Trophoblast cell (in vitro differentiated cells and primary cell): ENCODE results near the gene AAK1.

Experiments
- DNase-seq, 2 donors: peaks; one replicate each; pipeline ENCODE4 v3.0.0-alpha.2; 2016
- H2AFZ ChIP-seq: 2 replicates; pipeline ENCODE4 v1.6.1; 2013; ENCODE audit warnings: low read length, moderate library complexity, mild to moderate bottlenecking; ENCODE audit not compliant: insufficient read depth, poor library complexity
- H2AK5ac ChIP-seq: 2 replicates; pipeline ENCODE4 v1.6.1; 2013; ENCODE audit warnings: mild to moderate bottlenecking, low read length
- H2BK120ac ChIP-seq: 2 replicates; pipeline ENCODE4 v1.6.1; 2013; ENCODE audit warnings: low read length, mild to moderate bottlenecking, moderate library complexity; ENCODE audit not compliant: insufficient read depth, poor library complexity
- H2BK12ac ChIP-seq: 2 replicates; pipeline ENCODE4 v1.6.1; 2013; ENCODE audit warnings: mild to moderate bottlenecking, low read length, moderate library complexity
- H2BK5ac ChIP-seq: 2 replicates; pipeline ENCODE4 v1.6.1; 2013; ENCODE audit warnings: low read length, low read depth, moderate library complexity, mild to moderate bottlenecking; ENCODE audit not compliant: poor library complexity
- H3K14ac ChIP-seq: 2 replicates; pipeline ENCODE4 v1.6.1; 2013; ENCODE audit warnings: mild to moderate bottlenecking, low read length
- H3K18ac ChIP-seq: 2 replicates; pipeline ENCODE4 v1.6.1; 2013; ENCODE audit warnings: mild to moderate bottlenecking, low read length
- H3K23ac ChIP-seq: 2 replicates; pipeline ENCODE4 v1.6.1; 2013; ENCODE audit warnings: low read length
- H3K27ac ChIP-seq: 2 replicates; pipeline ENCODE4 v1.5.1; 2013; ENCODE audit warnings: low read depth, mild to moderate bottlenecking, inconsistent platforms, low read length, moderate library complexity
- H3K27me3 ChIP-seq: 2 replicates; pipeline ENCODE4 v1.6.1; 2013; ENCODE audit warnings: inconsistent platforms, mild to moderate bottlenecking, low read length, moderate library complexity; ENCODE audit not compliant: insufficient read depth
- H3K36me3 ChIP-seq, 2 experiments: 1 replicate in 1 of 2; 2 replicates in 1 of 2; pipeline ENCODE4 v1.6.1; 2013; ENCODE audit warnings: low read length in 2 of 2, mild to moderate bottlenecking in 2 of 2, moderate library complexity in 1 of 2; ENCODE audit not compliant: insufficient read depth in 2 of 2, control insufficient read depth in 1 of 2
- H3K4ac ChIP-seq: 2 replicates; pipeline ENCODE4 v1.6.1; 2013; ENCODE audit warnings: low read depth, mild to moderate bottlenecking, low read length, moderate library complexity
- H3K4me1 ChIP-seq, 2 experiments: 1 replicate in 1 of 2; 2 replicates in 1 of 2; pipeline ENCODE4 v1.6.1; 2013; ENCODE audit warnings: low read length in 2 of 2, mild to moderate bottlenecking in 2 of 2, moderate library complexity in 1 of 2; ENCODE audit not compliant: insufficient read depth in 2 of 2, control insufficient read depth in 1 of 2
- H3K4me2 ChIP-seq: 2 replicates; pipeline ENCODE4 v1.6.1; 2013; ENCODE audit warnings: inconsistent platforms, mild to moderate bottlenecking, low read length, moderate library complexity
- H3K4me3 ChIP-seq: 2 replicates; pipeline ENCODE4 v1.5.1; 2013; ENCODE audit warnings: mild to moderate bottlenecking, low read depth, low read length, inconsistent platforms
- H3K79me1 ChIP-seq: one replicate; pipeline ENCODE4 v1.6.1; 2013; ENCODE audit warnings: low read length
- H3K79me2 ChIP-seq: 2 replicates; pipeline ENCODE4 v1.6.1; 2013; ENCODE audit warnings: low read length, mild to moderate bottlenecking; ENCODE audit not compliant: control insufficient read depth, insufficient read depth, poor library complexity
- H3K9ac ChIP-seq: 2 replicates; pipeline ENCODE4 v1.6.1; 2013; ENCODE audit warnings: mild to moderate bottlenecking, low read length
- H3K9me3 ChIP-seq: 2 replicates; pipeline ENCODE4 v1.6.1; 2013; ENCODE audit warnings: low read depth, mild to moderate bottlenecking, control low read depth, inconsistent platforms, low read length; ENCODE audit not compliant: insufficient read depth
- H4K12ac ChIP-seq: 2 replicates; pipeline ENCODE4 v1.6.1; 2013; ENCODE audit warnings: low read depth, mild to moderate bottlenecking, low read length, moderate library complexity
- H4K8ac ChIP-seq: 2 replicates; pipeline ENCODE4 v1.6.1; 2013; ENCODE audit warnings: low read depth, mild to moderate bottlenecking, low read length, moderate library complexity
- H4K91ac ChIP-seq: one replicate; pipeline ENCODE4 v1.6.1; 2013; ENCODE audit warnings: low read depth, mild to moderate bottlenecking, low read length, moderate library complexity
- WGBS: extraction: QIAGEN DNeasy Blood & Tissue Kit; methylation state at CpG from one replicate; pipeline ENCODE4 v1.1.7; 2013; ENCODE audit warnings: missing lambda C conversion rate; ENCODE audit not compliant: insufficient read length, insufficient coverage; ENCODE audit errors: extremely low coverage; 5-methylcytosine and 5-hydroxymethylcytosine counted together

Gene AAK1

DNA sequence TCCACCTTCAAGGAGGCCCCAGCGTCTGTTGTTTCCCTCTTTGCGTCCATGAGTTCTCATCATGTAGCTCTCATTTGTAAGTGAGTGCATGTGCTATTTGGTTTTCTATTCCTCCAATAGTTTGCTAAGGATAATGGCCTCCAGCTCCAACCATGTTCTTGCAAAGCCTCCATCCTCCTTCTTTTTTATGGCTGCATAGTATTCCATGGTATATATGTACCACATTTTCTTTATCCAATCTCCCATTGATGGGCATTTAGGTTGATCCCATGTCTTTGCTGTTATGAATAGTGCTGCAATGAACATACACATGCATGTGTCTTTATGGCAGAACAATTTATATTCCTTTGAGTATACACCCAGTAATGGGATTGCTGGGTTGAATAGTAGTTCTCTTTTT lies 133.3 kb downstream of the AAK1 start:
- H3K4me1 ChIP-seq, result no peaks in the 10 kb centered on the region
- H4K91ac ChIP-seq, result no peak overlapping the region
- no peaks in the 10 kb centered on the region for H3K79me2 ChIP-seq
- no peak overlapping the region for H3K23ac ChIP-seq
- no peak for DNase-seq
- no peak overlapping the region for H4K8ac ChIP-seq
- no peak overlapping the region for H2AK5ac ChIP-seq
- no CpG with 5 or more reads among the region's 2 CpGs for WGBS
- H3K9ac ChIP-seq, result no peak overlapping the region
- H2AFZ ChIP-seq, result no peak overlapping the region
- no peaks in the 10 kb centered on the region for H3K9me3 ChIP-seq
- no peak overlapping the region for H3K4ac ChIP-seq
- H3K27ac ChIP-seq, result no peak overlapping the region
- H3K4me2 ChIP-seq, result no peak overlapping the region
- H2BK120ac ChIP-seq, result no peak overlapping the region
- peaks cover 20 to 39% of the 10 kb centered on the region in 2 experiments for H3K36me3 ChIP-seq
- H3K27me3 ChIP-seq, result no peaks in the 10 kb centered on the region
- no peak overlapping the region for H2BK5ac ChIP-seq
- H2BK12ac ChIP-seq, result no peak overlapping the region
- H3K14ac ChIP-seq, result no peak overlapping the region
- no peak overlapping the region for H4K12ac ChIP-seq
- H3K79me1 ChIP-seq, result no peaks in the 10 kb centered on the region
- no peak overlapping the region for H3K18ac ChIP-seq
- H3K4me3 ChIP-seq, result no peak overlapping the region

DNA sequence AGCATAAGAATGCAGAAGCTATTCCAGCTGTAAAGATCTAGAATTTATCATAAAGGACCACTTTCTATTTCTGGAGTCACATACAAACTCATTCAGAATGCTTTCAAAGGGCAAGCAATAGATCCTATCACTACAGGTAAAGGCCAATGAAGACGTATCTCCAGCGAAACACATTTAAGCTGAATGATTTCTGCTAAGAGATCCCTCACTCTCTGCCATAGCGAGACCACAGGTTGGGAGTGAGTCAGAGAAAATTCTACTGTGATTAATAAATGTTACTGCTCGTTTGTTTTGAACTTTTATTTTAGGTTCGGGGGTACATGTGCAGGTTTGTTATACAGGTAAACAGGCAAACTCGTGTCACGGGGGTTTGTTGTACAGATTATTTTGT lies 133.8 kb downstream of the AAK1 start:
- H3K4me2 ChIP-seq, result no peak overlapping the region
- no peaks in the 10 kb centered on the region for H3K79me2 ChIP-seq
- H2BK120ac ChIP-seq, result no peak overlapping the region
- no peaks in the 10 kb centered on the region for H3K4me1 ChIP-seq
- H4K12ac ChIP-seq, result no peak overlapping the region
- H3K18ac ChIP-seq, result no peak overlapping the region
- H2BK12ac ChIP-seq, result no peak overlapping the region
- H2AFZ ChIP-seq, result no peak overlapping the region
- H3K27ac ChIP-seq, result no peak overlapping the region
- H3K79me1 ChIP-seq, result no peaks in the 10 kb centered on the region
- H3K4ac ChIP-seq, result no peak overlapping the region
- no peak overlapping the region for H3K9ac ChIP-seq
- no peak overlapping the region for H4K8ac ChIP-seq
- H4K91ac ChIP-seq, result no peak overlapping the region
- H2AK5ac ChIP-seq, result no peak overlapping the region
- no CpG with 5 or more reads among the region's 7 CpGs for WGBS
- H3K36me3 ChIP-seq, result peaks cover 21 to 39% of the 10 kb centered on the region in 2 experiments
- DNase-seq, result no peak
- H3K9me3 ChIP-seq, result no peaks in the 10 kb centered on the region
- H3K14ac ChIP-seq, result no peak overlapping the region
- H2BK5ac ChIP-seq, result no peak overlapping the region
- no peaks in the 10 kb centered on the region for H3K27me3 ChIP-seq
- no peak overlapping the region for H3K4me3 ChIP-seq
- H3K23ac ChIP-seq, result no peak overlapping the region

GRCh38 chr2:69509011-69509749 lies 134.4 kb downstream of the AAK1 start:
- H2BK5ac ChIP-seq, result no peak overlapping the region
- H3K27ac ChIP-seq, result no peak overlapping the region
- H3K36me3 ChIP-seq, result peaks cover 21 to 40% of the 10 kb centered on the region in 2 experiments
- no peak overlapping the region for H3K14ac ChIP-seq
- no peak overlapping the region for H3K23ac ChIP-seq
- no peaks in the 10 kb centered on the region for H3K79me1 ChIP-seq
- H4K12ac ChIP-seq, result no peak overlapping the region
- H3K18ac ChIP-seq, result no peak overlapping the region
- H3K27me3 ChIP-seq, result no peaks in the 10 kb centered on the region
- no CpG with 5 or more reads among the region's 7 CpGs for WGBS
- peak overlapping the region; percentile 6 for H3K9ac ChIP-seq
- no peaks in the 10 kb centered on the region for H3K4me1 ChIP-seq
- H4K91ac ChIP-seq, result no peak overlapping the region
- H2AK5ac ChIP-seq, result no peak overlapping the region
- H2AFZ ChIP-seq, result no peak overlapping the region
- H3K9me3 ChIP-seq, result no peaks in the 10 kb centered on the region
- H3K4me3 ChIP-seq, result no peak overlapping the region
- no peak overlapping the region for H2BK12ac ChIP-seq
- no peak for DNase-seq
- H3K4ac ChIP-seq, result no peak overlapping the region
- no peak overlapping the region for H4K8ac ChIP-seq
- no peaks in the 10 kb centered on the region for H3K79me2 ChIP-seq
- H3K4me2 ChIP-seq, result no peak overlapping the region
- no peak overlapping the region for H2BK120ac ChIP-seq

GRCh38 chr2:69505710-69506109 lies 137.8 kb downstream of the AAK1 start:
- Histone ChIP-seq H4K91ac (no peak overlapping the region), H3K27ac (no peak overlapping the region), H3K18ac (no peak overlapping the region), H3K4me1 (no peaks in the 10 kb centered on the region), H2BK12ac (no peak overlapping the region), H3K4ac (no peak overlapping the region), H2BK5ac (no peak overlapping the region), H2AFZ (no peak overlapping the region), H4K8ac (no peak overlapping the region), H2BK120ac (no peak overlapping the region), H3K79me2 (no peaks in the 10 kb centered on the region), H3K4me2 (no peak overlapping the region), H3K9ac (no peak overlapping the region), H3K14ac (no peak overlapping the region), H3K4me3 (no peak overlapping the region), H2AK5ac (no peak overlapping the region), H3K79me1 (no peaks in the 10 kb centered on the region), H3K23ac (no peak overlapping the region), H3K36me3 (peaks cover 21 to 37% of the 10 kb centered on the region in 2 experiments), H4K12ac (no peak overlapping the region), H3K27me3 (no peaks in the 10 kb centered on the region), H3K9me3 (no peaks in the 10 kb centered on the region)
- WGBS, result no CpG with 5 or more reads among the region's 6 CpGs
- DNase-seq, result peak in 1 of 2 donors; percentile 8
